Hepatocyte (in vitro differentiated cells): ENCODE results near the gene MAP4K3. TPM values are rescaled to one million over a fixed set of nuclear protein-coding genes. Genes with fewer than 3 reads are reported as not detected.

ENCODE experiments used
- DNase-seq: peaks from one replicate; pipeline ENCODE4 v3.0.0-alpha.2; 2016; ENCODE audit warnings: low spot score
- H2AFZ ChIP-seq: fragments of 200-600 bp; sonication (generic); 2 replicates; pipeline ENCODE4 v1.6.0; 2016; ENCODE audit warnings: antibody characterized with exemption, mild to moderate bottlenecking
- H3K27ac ChIP-seq: fragments of 200-600 bp; sonication (generic); 2 replicates; pipeline ENCODE4 v1.5.1; 2016; ENCODE audit warnings: mild to moderate bottlenecking
- H3K27me3 ChIP-seq: fragments of 200-600 bp; sonication (generic); 2 replicates; pipeline ENCODE4 v1.6.1; 2016
- H3K36me3 ChIP-seq: fragments of 200-600 bp; sonication (generic); replicated peaks from 2 replicates; pipeline ENCODE4 v1.5.1; 2016; ENCODE audit warnings: low read depth; ENCODE audit not compliant: insufficient read depth
- H3K4me1 ChIP-seq: fragments of 200-600 bp; sonication (generic); 2 replicates; pipeline ENCODE4 v1.5.1; 2016; ENCODE audit warnings: mild to moderate bottlenecking, moderate library complexity; ENCODE audit not compliant: insufficient read depth
- H3K4me2 ChIP-seq: fragments of 200-600 bp; sonication (generic); 2 replicates; pipeline ENCODE4 v1.6.0; 2016
- H3K4me3 ChIP-seq: fragments of 200-600 bp; sonication (generic); 2 replicates; pipeline ENCODE4 v1.5.1; 2016; ENCODE audit warnings: mild to moderate bottlenecking
- H3K79me2 ChIP-seq: fragments of 200-600 bp; sonication (generic); 2 replicates; pipeline ENCODE4 v1.6.0; 2017; ENCODE audit warnings: mild to moderate bottlenecking
- H3K9me2 ChIP-seq: fragments of 200-600 bp; sonication (generic); replicated peaks from 2 replicates; pipeline ENCODE4 v1.6.0; 2017; ENCODE audit warnings: mild to moderate bottlenecking; ENCODE audit not compliant: insufficient read depth
- H3K9me3 ChIP-seq: fragments of 200-600 bp; sonication (generic); 2 replicates; pipeline ENCODE4 v1.5.1; 2016; ENCODE audit warnings: low read depth, mild to moderate bottlenecking
- H4K20me1 ChIP-seq: fragments of 200-600 bp; sonication (generic); 2 replicates; pipeline ENCODE4 v1.6.0; 2016; ENCODE audit warnings: mild to moderate bottlenecking; ENCODE audit not compliant: insufficient read depth, poor library complexity, severe bottlenecking
- CTCF ChIP-seq: fragments of 200-600 bp; sonication (generic); IDR thresholded peaks from 2 replicates; pipeline ENCODE4 v1.5.1; 2016; ENCODE audit warnings: antibody characterized with exemption, mild to moderate bottlenecking; ENCODE audit not compliant: poor library complexity
- EZH2 ChIP-seq: fragments of 200-600 bp; sonication (generic); IDR thresholded peaks from 2 replicates; pipeline ENCODE4 v1.6.1; 2016; ENCODE audit warnings: antibody characterized with exemption, mild to moderate bottlenecking, borderline replicate concordance
- EZH2phosphoT487 ChIP-seq: fragments of 200-600 bp; sonication (generic); IDR thresholded peaks from one replicate; pipeline ENCODE4 v1.6.1; 2018; ENCODE audit warnings: antibody characterized with exemption, mild to moderate bottlenecking, low read depth, moderate library complexity; ENCODE audit not compliant: unreplicated experiment, severe bottlenecking
- WGBS: methylation state at CpG from one replicate; pipeline ENCODE4 v1.1.6; 2016; ENCODE audit warnings: low lambda C conversion rate; ENCODE audit errors: missing lambda C conversion rate; 5-methylcytosine and 5-hydroxymethylcytosine counted together
- polyA plus RNA-seq: library from polyadenylated mRNA; unstranded; fragments of >200 nt; fragmentation: Nextera tagmentation; extraction: Ambion mirVana; gene quantifications from 2 replicates; pipeline ENCODE4 v1.2.1, GENCODE V29; 2016
- total RNA-seq: library from RNA; depleted of rRNA; stranded (reverse); fragments of >200 nt; gene quantifications from 2 replicates; pipeline ENCODE4 v1.2.3, GENCODE V29; 2014

MAP4K3 gene
- 65.1 and 72.1 TPM in 2 replicates for total RNA-seq
- 24.5 and 27.2 TPM in 2 replicates for polyA plus RNA-seq

- WGBS = under 1% methylated on average over 59 of the region's 109 CpGs
- peak within 1 kb of the TSS; percentile 86 for H2AFZ ChIP-seq
- peaks cover 34% of the 10 kb centered on the region for H3K4me1 ChIP-seq
- TF ChIP-seq EZH2phosphoT487 = no peak
- H4K20me1 ChIP-seq = peaks cover 39% of the 10 kb centered on the region
- peak; percentile 97 for DNase-seq
- H3K9me3 ChIP-seq = no peaks in the 10 kb centered on the region
- H3K9me2 ChIP-seq = no peaks in the 10 kb centered on the region
- no peaks in the 10 kb centered on the region for H3K36me3 ChIP-seq
- H3K27me3 ChIP-seq = no peaks in the 10 kb centered on the region
- H3K27ac ChIP-seq = peak within 1 kb of the TSS; percentile 98
- H3K4me2 ChIP-seq = peak within 1 kb of the TSS; percentile 96
- peaks cover 54% of the 10 kb centered on the region for H3K79me2 ChIP-seq
- peak within 1 kb of the TSS; percentile 79 for H3K4me3 ChIP-seq
These were observed at the start of gene MAP4K3 for GRCh38 chr2:39436592-39437521. Gene MAP4K3 (minus strand): TSS chr2:39437285. CDS start chr2:39436987, 298 bp downstream.

- Histone ChIP-seq H3K4me1 (no peaks in the 10 kb centered on the region), H3K79me2 (no peaks in the 10 kb centered on the region), H3K27me3 (no peaks in the 10 kb centered on the region), H3K4me3 (no peak overlapping the region), H3K9me2 (no peaks in the 10 kb centered on the region), H2AFZ (no peak overlapping the region), H4K20me1 (no peaks in the 10 kb centered on the region), H3K4me2 (no peak overlapping the region), H3K36me3 (no peaks in the 10 kb centered on the region), H3K27ac (no peak overlapping the region), H3K9me3 (no peaks in the 10 kb centered on the region)
- WGBS = 72% methylated on average over 2 of the region's 2 CpGs
- no peak for TF ChIP-seq EZH2
- DNase-seq = no peak
These were observed 49.0 kb upstream of the MAP4K3 start for GRCh38 chr2:39486071-39486470.

- 57% methylated on average over 3 of the region's 3 CpGs for WGBS
- no peaks in the 10 kb centered on the region for H3K27me3 ChIP-seq
- no peaks in the 10 kb centered on the region for H4K20me1 ChIP-seq
- no peaks in the 10 kb centered on the region for H3K9me3 ChIP-seq
- H3K79me2 ChIP-seq = no peaks in the 10 kb centered on the region
- H3K4me1 ChIP-seq = no peaks in the 10 kb centered on the region
- H3K4me3 ChIP-seq = no peak overlapping the region
- no peak overlapping the region for H3K27ac ChIP-seq
- H2AFZ ChIP-seq = no peak overlapping the region
- H3K4me2 ChIP-seq = no peak overlapping the region
- H3K9me2 ChIP-seq = no peaks in the 10 kb centered on the region
- DNase-seq = no peak
- H3K36me3 ChIP-seq = no peaks in the 10 kb centered on the region
- TF ChIP-seq EZH2 (no peak), CTCF (no peak), EZH2phosphoT487 (no peak)
These were observed 47.8 kb upstream of the MAP4K3 start for GRCh38 chr2:39484620-39485495.

- H3K4me3 ChIP-seq = no peak overlapping the region
- no peak for TF ChIP-seq EZH2phosphoT487
- TF ChIP-seq EZH2 = no peak
- no peak for TF ChIP-seq CTCF
- no peak overlapping the region for H3K27ac ChIP-seq
- H3K9me3 ChIP-seq = no peaks in the 10 kb centered on the region
- H3K36me3 ChIP-seq = no peaks in the 10 kb centered on the region
- H3K4me1 ChIP-seq = no peaks in the 10 kb centered on the region
- H3K9me2 ChIP-seq = no peaks in the 10 kb centered on the region
- H2AFZ ChIP-seq = no peak overlapping the region
- no peaks in the 10 kb centered on the region for H3K27me3 ChIP-seq
- no peaks in the 10 kb centered on the region for H4K20me1 ChIP-seq
- no peak for DNase-seq
- no peaks in the 10 kb centered on the region for H3K79me2 ChIP-seq
- H3K4me2 ChIP-seq = no peak overlapping the region
These were observed 47.1 kb upstream of the MAP4K3 start for GRCh38 chr2:39484206-39484605.
